22Rv1 (cell line): Measurements from ENCODE around the gene TAF9.

Experiments
- ZFX ChIP-seq: fragments of 450-650 bp; IDR thresholded peaks from 2 replicates; pipeline ENCODE4 v1.6.1; 2017; ENCODE audit warnings: antibody characterized with exemption, borderline replicate concordance
- TF ChIP-seq, protein P1 (sequence below): fragments of 450-650 bp; IDR thresholded peaks from 2 replicates; pipeline ENCODE4 v1.5.1; 2017; ENCODE audit warnings: mild to moderate bottlenecking

GRCh38 chr5:69378376-69378775 lies 9.1 kb upstream of the TAF9 start:
- TF ChIP-seq, protein P1, sequence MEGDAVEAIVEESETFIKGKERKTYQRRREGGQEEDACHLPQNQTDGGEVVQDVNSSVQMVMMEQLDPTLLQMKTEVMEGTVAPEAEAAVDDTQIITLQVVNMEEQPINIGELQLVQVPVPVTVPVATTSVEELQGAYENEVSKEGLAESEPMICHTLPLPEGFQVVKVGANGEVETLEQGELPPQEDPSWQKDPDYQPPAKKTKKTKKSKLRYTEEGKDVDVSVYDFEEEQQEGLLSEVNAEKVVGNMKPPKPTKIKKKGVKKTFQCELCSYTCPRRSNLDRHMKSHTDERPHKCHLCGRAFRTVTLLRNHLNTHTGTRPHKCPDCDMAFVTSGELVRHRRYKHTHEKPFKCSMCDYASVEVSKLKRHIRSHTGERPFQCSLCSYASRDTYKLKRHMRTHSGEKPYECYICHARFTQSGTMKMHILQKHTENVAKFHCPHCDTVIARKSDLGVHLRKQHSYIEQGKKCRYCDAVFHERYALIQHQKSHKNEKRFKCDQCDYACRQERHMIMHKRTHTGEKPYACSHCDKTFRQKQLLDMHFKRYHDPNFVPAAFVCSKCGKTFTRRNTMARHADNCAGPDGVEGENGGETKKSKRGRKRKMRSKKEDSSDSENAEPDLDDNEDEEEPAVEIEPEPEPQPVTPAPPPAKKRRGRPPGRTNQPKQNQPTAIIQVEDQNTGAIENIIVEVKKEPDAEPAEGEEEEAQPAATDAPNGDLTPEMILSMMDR, result no peak
- no peak for TF ChIP-seq ZFX
